GM19238 (cell line): ENCODE results near the gene ARID3A.
"Not testable (repeated sequence)": the region's sequence is repeated elsewhere in the genome, so short reads cannot be mapped to it uniquely, and the experiment has no call there.

Experiments used
- DNase-seq: peaks from one replicate; pipeline ENCODE4 v3.0.0; 2011; ENCODE audit warnings: low spot score; ENCODE audit not compliant: insufficient read length

ARID3A gene

DNA sequence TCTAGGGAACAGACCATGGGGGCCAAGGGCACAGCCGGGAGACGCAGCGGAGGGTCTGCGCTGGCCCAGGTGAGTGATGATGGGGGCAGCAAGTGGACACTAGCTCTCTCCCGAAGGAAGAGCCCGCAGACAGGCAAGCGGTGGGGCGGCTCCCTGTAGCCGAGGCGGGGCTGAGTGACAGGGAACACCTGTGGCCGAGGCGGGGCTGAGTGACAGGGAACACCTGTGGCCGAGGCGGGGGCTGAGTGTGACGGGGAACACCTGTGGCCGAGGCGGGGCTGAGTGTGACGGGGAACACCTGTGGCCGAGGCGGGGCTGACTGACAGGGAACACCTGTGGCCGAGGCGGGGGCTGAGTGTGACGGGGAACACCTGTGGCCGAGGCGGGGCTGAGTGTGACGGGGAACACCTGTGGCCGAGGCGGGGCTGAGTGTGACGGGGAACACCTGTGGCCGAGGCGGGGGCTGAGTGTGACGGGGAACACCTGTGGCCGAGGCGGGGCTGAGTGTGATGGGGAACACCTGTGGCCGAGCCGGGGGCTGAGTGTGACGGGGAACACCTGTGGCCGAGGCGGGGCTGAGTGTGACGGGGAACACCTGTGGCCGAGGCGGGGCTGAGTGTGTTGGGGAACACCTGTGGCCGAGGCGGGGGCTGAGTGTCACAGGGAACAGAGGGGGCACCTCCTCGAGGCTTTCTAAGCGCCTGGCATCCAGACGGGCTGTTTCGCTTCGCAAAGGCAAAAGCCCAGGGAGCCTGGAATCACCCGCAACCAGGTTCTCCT is 34.2 kb upstream of the ARID3A start:
- DNase-seq: not testable (repeated sequence)

- peak; percentile 73 for DNase-seq
Observed at GRCh38 chr19:892243-892893, 33.5 kb upstream of the ARID3A start.

DNA sequence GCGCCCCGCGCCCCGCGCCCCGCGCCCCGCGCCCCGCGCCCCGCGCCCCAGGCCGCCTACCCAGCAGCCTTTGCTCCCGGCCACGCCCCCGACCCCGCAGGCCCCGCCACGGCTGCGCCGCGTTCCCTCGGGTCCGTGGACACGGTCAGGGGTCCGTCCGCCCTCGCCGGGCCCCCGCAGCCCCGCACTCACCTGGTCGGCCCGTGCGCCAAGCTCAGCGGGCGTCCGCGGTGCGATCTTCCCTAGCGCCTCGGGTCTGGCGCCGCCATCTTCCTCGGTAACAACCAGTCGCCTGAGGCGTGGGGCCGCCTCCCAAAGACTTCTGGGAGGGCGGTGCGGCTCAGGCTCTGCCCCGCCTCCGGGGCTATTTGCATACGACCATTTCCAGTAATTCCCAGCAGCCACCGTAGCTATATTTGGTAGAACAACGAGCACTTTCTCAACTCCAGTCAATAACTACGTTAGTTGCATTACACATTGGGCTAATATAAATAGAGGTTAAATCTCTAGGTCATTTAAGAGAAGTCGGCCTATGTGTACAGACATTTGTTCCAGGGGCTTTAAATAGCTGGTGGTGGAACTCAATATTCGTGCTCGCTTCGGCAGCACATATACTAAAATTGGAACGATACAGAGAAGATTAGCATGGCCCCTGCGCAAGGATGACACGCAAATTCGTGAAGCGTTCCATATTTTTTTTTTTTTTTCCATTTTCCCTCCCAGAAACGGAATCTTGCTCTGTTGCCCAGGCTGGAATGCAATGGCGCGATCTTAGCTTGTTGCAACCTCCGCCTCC is 32.7 kb upstream of the ARID3A start, which contains the start of the genes MED16 and RNU6-9:
Gene MED16, minus strand, starts transcription at position 294 of the 796 bp plus-strand sequence. CDS start 2,056 bp downstream, outside the sequence.
Gene RNU6-9, plus strand, starts transcription at position 591 of the 796 bp plus-strand sequence.
- peak; percentile 100 for DNase-seq

DNA sequence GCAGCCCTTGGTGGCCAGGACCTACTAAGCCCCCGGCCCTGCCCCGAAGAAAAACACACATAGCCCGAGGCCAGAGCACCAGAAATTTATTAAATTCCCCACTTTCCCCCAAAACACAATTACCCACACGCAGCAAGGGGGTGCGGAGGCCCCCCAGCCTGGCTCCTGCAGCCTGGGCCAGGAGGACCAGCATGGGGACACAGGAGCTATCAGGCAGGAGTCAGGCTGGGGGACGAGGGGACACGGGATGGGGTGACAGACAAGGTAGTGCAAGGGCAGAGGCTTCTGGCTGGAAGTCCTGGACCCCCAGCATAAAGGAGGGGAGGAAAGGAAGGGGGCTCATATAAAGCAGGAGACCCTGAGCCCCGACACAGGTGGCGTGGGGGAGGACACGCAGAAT is 29.4 kb upstream of the ARID3A start:
- no peak for DNase-seq

GRCh38 chr19:896999-897398 is 28.8 kb upstream of the ARID3A start:
- no peak for DNase-seq

DNA sequence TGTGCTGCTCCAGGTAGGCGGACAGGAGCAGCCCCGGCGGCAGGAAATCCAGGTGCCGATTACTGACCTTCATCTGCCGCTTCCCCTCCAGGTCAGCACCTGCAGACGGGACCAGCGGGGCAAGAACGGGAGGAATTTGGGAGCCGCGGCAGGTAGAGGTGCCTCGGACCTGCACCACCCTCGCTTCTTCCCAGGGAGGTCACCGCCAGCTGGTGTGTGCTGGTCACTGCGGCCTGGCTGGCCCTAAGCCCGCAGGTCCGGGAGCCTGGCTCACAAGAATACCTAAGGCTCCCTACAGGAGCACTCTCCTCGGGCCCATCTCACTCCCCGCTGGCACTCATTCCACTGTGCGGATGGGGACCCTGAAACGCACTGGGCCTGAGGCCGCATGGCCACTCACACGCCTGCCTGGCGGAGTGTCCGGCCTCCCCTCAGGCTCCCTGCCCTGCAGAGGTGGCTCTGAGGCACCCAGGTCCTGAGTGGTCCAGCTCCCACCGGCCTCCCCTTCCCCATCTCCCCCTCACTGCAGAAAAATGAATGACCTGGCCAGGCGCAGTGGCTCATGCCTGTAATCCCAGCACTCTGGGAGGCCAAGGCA is 28.3 kb upstream of the ARID3A start:
- no peak for DNase-seq

- DNase-seq: no peak
Observed at GRCh38 chr19:898663-899062, 27.2 kb upstream of the ARID3A start.

GRCh38 chr19:899336-900042 is 26.3 kb upstream of the ARID3A start:
- DNase-seq: no peak

DNA sequence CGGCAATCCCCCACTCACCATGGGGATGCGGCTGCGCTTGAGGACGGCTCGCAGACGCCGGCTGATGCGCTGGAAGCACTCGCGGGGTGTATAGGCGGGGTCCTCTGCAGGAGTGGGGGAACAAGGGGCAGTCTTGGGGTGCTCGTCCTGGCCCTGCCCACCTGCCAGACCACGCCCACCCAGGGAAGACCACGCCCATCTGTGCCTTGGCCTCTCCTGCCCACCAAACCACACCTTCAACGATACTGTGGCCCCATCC is 25.9 kb upstream of the ARID3A start:
- DNase-seq: no peak

GRCh38 chr19:900302-901111 is 25.3 kb upstream of the ARID3A start:
- no peak for DNase-seq

DNA sequence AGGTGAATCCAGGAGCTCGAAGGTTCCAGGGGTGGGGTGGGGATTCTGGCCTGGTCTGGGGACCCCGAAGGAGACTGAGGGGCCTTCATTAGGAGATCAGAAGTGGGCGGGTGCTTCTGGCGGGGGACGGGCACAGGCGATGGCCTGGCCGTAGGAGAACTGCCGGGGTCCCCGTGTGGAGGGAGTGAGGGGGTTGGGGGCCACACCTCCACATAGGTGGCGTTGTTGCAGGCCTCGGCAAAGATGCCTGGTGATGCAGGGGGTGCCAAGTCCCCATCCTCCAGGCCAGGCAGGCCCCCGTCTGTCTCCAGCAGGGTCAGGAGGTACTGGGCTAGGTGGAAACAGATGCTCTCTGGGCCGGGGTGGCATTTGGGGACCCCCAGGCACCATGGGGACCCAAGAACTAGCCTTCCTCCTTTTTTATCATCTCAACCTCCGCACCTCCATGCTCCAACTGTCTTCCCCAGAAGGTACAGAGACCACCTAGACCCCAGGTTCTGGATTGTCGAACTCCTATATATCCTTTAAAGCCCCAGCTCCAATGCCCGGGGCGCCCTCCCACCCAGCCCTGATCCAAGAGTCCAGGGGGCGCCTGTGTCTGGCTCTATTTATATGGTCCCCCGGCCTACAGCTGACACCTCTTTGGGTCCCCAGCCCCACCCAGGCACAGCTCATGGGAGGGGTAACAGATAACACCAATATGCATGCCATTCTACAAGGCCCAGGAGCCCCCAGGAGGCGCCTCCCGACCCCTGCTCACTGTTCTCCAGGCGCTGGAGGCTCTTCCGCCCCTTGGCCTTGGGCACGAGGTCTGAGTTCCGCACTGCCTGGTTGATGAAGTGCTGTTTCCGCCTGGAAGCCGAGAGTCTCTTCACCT is 24.4 kb upstream of the ARID3A start:
- DNase-seq: no peak

DNA sequence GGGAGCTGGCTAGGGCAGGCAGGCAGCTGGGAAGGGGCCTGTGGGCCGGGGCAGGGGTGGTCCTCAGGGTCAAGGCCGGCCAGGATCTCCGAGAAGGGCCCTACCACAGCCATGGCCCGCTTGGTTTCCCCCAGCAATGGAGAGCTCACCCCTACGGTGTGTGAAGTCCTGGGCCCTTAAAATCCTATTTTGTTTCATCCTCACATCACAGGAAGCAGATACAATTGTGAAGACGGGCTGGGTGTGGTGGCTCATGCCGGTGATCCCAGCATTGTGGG is 23.8 kb upstream of the ARID3A start:
- no peak for DNase-seq

DNA sequence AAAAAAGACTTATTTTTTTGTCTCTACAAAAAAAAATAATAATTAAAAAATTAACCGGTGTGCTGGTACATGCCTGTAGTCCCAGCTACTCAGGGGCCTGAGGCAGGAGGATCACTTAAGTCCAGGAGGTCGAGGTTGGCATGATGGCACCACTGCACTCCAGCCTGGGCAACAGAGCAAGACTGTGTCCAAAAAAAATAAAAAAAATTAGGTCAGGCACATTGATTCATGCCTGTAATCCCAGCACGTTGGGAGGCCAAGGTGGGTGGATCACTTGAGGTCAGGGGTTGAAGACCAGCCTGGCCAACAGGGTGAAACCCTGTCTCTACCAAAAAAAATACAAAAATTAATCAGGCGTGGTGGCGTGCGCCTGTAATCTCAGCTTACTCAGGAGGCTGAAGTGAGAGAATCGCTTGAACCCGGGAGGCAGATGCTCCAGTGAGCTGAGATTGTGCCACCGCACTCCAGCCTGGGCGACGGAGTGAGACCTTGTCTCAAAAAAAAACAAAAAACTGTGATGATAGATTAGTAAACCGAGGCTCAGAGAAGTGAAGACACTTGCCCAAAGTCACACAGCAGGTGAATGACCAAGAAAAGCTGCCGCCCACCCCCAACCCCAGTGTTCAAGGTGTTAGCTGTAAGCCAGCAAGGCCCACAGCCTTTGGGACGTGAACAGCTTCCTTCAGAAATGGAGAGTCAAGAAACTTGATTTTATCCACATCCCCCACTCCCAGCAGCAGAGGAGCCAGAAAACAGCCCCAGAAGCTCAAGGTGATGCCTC is 23.2 kb upstream of the ARID3A start:
- DNase-seq: no peak

GRCh38 chr19:903266-903797 is 22.5 kb upstream of the ARID3A start:
- DNase-seq: no peak

DNA sequence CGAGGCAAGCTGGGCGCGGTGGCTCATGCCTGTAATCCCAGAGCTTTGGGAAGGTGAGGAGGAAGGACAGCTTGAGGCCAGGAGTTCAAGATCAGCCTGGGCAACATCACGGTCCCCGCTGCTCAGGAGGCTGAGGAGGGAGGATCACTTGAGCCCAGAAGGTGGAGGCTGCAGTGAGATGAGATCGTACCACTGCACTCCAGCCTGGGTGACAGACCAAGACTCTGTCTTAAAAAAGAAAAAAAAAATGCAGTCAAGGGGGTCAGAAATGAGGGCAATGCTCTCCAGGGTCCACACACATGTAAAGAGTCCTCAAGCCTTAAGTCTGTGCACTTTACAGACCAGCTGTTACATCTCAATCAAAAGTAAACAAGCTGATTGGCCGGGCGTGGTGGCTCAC is 21.3 kb upstream of the ARID3A start:
- DNase-seq: no peak

DNA sequence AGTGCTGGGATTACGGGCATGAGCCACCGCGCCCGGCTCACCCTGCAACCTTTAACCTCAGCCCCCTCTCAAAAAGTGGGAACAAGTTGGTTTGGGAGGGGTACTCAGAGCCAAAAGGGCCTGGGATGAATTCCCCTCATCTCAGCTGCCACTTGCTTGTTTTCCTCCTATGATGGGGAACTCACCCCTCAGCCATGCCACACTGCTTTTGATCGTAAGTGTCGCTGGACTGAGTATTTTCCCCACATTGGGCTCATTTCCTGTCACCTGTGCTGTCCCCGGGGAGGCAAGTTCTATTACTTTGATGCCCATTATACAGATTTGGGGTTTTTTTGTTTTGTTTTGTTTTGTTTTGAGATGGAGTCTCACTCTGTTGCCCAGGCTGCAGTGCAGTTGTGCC is 19.4 kb upstream of the ARID3A start:
- DNase-seq: no peak

DNA sequence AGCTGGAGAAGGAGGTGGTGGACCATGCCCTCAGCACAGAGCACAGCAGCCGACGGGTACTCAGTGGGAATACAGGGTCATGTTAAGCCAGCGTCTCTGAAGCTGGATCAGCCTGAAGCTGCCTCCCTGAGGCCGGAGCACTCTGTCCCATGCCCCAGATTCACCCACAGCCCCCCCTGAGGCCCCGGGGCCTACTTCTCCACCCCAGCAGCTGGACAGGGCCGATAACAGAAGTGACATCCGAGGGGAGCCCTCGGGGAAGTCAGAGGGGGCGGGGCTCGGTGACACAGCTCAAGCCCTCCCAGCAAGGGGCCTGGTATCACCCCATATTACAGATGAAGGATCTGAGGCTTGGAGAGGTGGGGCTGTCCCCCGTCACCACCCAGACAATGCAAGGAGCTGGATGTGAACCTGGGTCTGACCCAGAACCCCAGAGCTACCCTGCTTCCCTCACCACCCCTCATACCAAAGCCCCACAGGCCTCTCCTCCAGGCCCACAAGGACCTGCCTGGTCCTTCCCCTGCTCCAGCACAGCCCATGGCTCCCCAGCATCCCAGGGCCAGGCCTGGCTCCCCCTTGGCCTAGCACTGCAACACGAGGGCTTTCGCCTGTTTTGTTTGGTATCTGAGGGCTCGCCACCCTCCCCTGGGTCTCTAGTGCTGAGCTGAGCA is 18.5 kb upstream of the ARID3A start:
- DNase-seq: no peak
